ENCODE data around the gene CCDC9B.

- no peak for TF ChIP-seq ZNF565 (CRISPR knock-in tag; conservative IDR thresholded peaks at IDR 0.05; ENCODE audit: low read depth)
- TF ChIP-seq ZFP3 (CRISPR knock-in tag; IDR thresholded peaks at IDR 0.05) = no peak
- no peak for TF ChIP-seq ZFP30 (CRISPR knock-in tag; IDR thresholded peaks at IDR 0.05)
These were observed 50.2 kb downstream of the CCDC9B start for GRCh38 chr15:40290545-40290917.

Data from SK-N-SH treated with all-trans-retinoic acid at 6 μM for 48 hours (cell line).